PFSK-1 (cell line): ENCODE data around the gene TMEM54. TPM values are rescaled to one million over a fixed set of nuclear protein-coding genes. Genes with fewer than 3 reads are reported as not detected.

Experiments used
- FOXP2 ChIP-seq: optimal IDR thresholded peaks from 2 replicates; pipeline ENCODE3; 2011; ENCODE audit warnings: borderline replicate concordance, control low read depth, inconsistent platforms; ENCODE audit not compliant: insufficient read depth; ENCODE audit errors: extremely low read length, extremely low read depth
- POLR2AphosphoS5 ChIP-seq: IDR thresholded peaks from 2 replicates; pipeline ENCODE4 v1.6.1; 2012; ENCODE audit warnings: low read depth, mild to moderate bottlenecking, control low read depth, low read length, moderate library complexity
- SIN3A ChIP-seq: IDR thresholded peaks from 2 replicates; pipeline ENCODE4 v1.6.1; 2012; ENCODE audit warnings: mild to moderate bottlenecking, low read length, moderate library complexity, borderline replicate concordance; ENCODE audit not compliant: insufficient read depth
- TAF1 ChIP-seq: IDR thresholded peaks from 2 replicates; pipeline ENCODE4 v1.6.1; 2012; ENCODE audit warnings: low read length, control low read depth, borderline replicate concordance; ENCODE audit not compliant: insufficient read depth
- polyA plus RNA-seq: library from polyadenylated mRNA; unstranded; fragments of >200 nt; gene quantifications from one replicate; pipeline ENCODE4 v1.2.1, GENCODE V29; 2012; ENCODE audit warnings: low read depth, missing spikeins; ENCODE audit not compliant: insufficient read length
- TF ChIP-seq, protein P1 (sequence below), 2 experiments: IDR thresholded peaks; 2 replicates each; pipeline versions ENCODE4 v1.6.1 to v1.8.0; 2011 to 2012; ENCODE audit warnings: low read depth in 2 of 2, low read length in 2 of 2, control low read depth in 1 of 2, inconsistent platforms in 1 of 2, mild to moderate bottlenecking in 1 of 2, moderate library complexity in 1 of 2; ENCODE audit not compliant: insufficient read depth in 1 of 2

TMEM54 gene, protein sequence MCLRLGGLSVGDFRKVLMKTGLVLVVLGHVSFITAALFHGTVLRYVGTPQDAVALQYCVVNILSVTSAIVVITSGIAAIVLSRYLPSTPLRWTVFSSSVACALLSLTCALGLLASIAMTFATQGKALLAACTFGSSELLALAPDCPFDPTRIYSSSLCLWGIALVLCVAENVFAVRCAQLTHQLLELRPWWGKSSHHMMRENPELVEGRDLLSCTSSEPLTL
- 119 TPM for polyA plus RNA-seq

GRCh38 chr1:32900956-32901822 lies at the start of gene TMEM54:
TMEM54 (minus strand) TSS chr1:32901389; CDS start chr1:32901238, 151 bp downstream.
- TF ChIP-seq TAF1 (no peak), POLR2AphosphoS5 (no peak), SIN3A (no peak), FOXP2 (no peak)
- TF ChIP-seq, protein P1, sequence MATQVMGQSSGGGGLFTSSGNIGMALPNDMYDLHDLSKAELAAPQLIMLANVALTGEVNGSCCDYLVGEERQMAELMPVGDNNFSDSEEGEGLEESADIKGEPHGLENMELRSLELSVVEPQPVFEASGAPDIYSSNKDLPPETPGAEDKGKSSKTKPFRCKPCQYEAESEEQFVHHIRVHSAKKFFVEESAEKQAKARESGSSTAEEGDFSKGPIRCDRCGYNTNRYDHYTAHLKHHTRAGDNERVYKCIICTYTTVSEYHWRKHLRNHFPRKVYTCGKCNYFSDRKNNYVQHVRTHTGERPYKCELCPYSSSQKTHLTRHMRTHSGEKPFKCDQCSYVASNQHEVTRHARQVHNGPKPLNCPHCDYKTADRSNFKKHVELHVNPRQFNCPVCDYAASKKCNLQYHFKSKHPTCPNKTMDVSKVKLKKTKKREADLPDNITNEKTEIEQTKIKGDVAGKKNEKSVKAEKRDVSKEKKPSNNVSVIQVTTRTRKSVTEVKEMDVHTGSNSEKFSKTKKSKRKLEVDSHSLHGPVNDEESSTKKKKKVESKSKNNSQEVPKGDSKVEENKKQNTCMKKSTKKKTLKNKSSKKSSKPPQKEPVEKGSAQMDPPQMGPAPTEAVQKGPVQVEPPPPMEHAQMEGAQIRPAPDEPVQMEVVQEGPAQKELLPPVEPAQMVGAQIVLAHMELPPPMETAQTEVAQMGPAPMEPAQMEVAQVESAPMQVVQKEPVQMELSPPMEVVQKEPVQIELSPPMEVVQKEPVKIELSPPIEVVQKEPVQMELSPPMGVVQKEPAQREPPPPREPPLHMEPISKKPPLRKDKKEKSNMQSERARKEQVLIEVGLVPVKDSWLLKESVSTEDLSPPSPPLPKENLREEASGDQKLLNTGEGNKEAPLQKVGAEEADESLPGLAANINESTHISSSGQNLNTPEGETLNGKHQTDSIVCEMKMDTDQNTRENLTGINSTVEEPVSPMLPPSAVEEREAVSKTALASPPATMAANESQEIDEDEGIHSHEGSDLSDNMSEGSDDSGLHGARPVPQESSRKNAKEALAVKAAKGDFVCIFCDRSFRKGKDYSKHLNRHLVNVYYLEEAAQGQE (IDR thresholded peaks at IDR 0.05; ENCODE audit: insufficient read depth in 1 of 2, low read depth in 2 of 2, low read length in 2 of 2), result no peak

- TF ChIP-seq FOXP2 (no peak), POLR2AphosphoS5 (no peak), SIN3A (no peak), TAF1 (no peak)
- TF ChIP-seq, protein P1 (IDR thresholded peaks at IDR 0.05; ENCODE audit: insufficient read depth in 1 of 2, low read depth in 2 of 2, low read length in 2 of 2), result no peak
Observed at GRCh38 chr1:32949519-32949918, 48.3 kb upstream of the TMEM54 start.

GRCh38 chr1:32948905-32949304 lies 47.7 kb upstream of the TMEM54 start:
- TF ChIP-seq TAF1 (no peak), FOXP2 (no peak), POLR2AphosphoS5 (no peak), SIN3A (no peak)
- TF ChIP-seq, protein P1 (IDR thresholded peaks at IDR 0.05; ENCODE audit: insufficient read depth in 1 of 2, low read depth in 2 of 2, low read length in 2 of 2), result no peak

DNA sequence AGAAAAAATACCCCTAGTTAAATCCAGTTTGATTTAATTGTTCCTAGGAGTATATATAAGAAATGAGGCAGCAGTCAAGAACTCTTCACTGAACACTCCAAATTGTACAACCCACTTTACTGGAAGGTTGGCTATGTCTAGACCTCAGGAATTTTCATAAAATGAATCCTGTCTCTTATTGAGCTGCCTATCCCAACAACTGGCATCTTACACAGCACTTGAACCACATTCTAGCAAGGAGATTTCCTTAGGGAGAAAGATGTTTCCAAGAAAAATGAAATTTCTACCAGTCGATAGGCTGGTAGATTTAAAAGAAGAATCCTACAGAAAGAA lies 47.2 kb upstream of the TMEM54 start:
- TF ChIP-seq, protein P1 (IDR thresholded peaks at IDR 0.05; ENCODE audit: insufficient read depth in 1 of 2, low read depth in 2 of 2, low read length in 2 of 2), result no peak
- TF ChIP-seq TAF1, result no peak
- no peak for TF ChIP-seq POLR2AphosphoS5
- no peak for TF ChIP-seq SIN3A
- no peak for TF ChIP-seq FOXP2
